Stimulated activated CD8-positive, alpha-beta memory T cell treated with anti-CD3 and anti-CD28 coated beads, Interleukin-4, amount 100 ng/mL, for 4 hours (primary cell): ENCODE data around the gene RABIF.

Source experiments
- DNase-seq, 2 donors: peaks; one replicate each; pipeline ENCODE4 v3.0.0-alpha.2; 2020; ENCODE audit warnings: low read depth in 2 of 2, low spot score in 1 of 2

Gene RABIF

GRCh38 chr1:202873026-202873425, 15.9 kb downstream of the RABIF start:
- DNase-seq: no peak

DNA sequence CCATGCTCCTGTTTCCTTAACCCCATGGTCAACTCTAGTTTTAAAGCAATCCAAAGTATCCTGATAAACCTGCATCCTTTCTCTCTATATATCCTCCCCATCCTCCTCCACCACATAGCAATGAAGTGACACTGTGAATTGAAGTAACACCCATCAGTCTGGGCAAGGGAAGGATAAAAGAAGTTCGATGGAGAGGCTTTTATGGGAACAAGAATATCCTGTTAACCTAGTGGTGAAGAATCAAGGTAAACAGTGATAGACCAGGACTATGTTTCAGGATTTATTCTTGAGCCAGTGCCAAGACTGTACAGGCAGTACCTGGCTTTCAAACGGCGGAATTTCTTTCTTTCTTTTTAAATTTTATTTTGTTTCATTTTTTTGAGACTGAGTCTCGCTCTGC, 17.6 kb downstream of the RABIF start:
- DNase-seq: no peak

DNA sequence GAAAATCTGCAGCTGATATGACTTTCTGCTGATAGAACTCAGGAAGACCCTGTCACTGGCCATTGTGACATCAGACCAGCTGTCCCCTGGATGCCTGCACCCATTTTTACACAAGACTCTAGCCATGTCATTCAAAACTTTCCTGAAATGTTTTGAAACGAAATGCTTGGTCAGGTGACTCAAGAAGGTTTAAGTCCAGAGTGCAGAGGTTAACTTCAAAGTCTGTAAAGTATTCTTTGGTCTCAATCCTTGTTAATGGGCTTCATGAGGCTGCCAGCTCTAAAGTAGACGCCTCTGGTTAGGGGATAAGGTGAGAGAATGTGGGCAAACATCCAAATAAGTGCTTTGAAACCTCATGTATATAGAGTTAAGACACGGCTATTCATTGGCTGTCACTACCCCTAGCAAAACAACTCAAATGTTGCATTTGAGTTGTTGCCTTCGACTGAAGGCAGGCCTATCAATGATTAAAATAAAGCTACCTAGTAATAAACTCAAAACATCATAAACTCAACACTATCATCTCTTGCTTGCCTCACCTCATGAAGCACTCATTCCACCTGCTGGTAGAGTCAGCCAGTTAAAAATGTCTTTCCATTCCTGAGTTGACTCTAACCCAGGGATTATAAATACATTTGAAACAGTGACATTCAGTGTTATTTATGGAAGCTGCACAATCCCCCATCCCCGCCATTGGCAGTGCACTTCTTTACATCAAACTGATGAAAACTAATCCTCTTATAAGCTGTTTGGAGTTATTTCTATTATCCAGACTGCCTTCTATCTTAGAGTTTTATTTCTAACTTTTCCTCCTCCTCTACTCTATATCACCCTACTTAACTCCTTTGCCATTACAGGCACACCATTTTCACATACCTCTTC, 26.0 kb downstream of the RABIF start:
- DNase-seq: no peak

DNA sequence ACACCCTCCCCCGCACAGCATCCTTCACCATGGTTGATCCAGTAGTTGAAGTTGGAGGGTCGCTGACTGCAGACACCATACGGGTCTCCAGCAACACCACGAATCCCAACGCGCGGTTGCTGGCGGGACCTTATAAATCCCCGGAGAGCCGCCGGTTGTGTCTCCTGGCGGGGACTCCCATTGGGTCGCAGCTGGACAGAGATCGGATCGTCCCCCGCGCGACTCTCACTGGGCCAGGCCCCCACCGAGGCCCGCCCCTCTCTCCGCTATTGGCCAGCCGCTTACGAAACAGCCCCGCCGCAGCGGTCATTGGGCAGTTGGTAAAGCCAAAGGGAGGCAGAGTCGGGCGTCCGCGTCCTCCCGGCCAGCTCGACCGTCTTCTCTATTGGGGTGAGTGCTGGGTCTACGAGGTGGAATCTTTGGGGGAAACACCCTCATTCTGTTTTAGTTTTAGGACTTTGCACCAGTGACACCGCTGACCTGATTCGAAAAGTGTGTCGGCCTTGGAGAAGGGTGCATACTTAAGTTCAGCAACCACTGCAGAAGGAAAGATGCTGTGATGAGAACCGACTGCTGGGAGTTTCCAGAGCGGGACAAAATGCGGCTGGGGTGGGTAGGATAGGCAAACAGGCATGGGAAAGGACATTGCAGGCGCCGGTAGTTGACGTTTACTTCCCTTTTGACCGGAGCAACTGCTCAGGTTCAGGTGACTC, 27.4 kb downstream of the RABIF start:
- DNase-seq: peak in 1 of 2 donors; percentile 12

DNA sequence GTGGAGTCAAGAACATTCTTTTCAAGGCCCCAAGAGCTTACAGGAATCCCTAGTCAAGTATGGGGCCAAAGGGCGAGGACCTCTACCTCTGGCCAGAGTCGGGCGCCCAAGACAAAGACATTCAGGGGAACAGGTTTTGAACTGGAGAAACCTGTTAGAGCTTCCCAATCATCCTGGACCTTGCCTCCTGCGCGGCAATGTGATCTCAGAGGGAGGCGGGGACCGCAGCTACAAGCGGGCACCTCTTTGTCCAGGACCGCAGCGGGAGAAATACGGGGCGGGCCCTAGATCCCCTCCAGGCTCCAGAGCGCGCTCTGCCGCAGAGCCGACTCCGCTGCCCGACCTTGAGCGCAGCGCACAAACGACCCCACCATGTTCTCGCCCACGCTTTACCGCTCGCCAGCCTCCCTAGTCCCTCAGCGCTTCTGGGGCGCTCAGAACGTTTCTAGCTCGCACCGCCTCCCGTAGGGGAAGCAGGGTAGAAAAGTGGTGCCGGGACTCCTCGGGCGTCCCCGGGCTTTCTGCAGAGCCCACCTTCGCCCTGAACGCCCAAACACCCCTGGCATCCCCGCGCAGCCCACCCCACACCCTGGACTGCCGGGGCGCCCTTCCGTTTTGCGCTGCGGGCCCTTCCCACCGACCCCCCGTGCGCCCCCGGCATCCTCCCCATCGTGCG, 28.1 kb downstream of the RABIF start:
- peak in 1 of 2 donors; percentile 15 for DNase-seq

- DNase-seq: no peak
These were observed 30.0 kb downstream of the RABIF start for GRCh38 chr1:202858789-202859414.

DNA sequence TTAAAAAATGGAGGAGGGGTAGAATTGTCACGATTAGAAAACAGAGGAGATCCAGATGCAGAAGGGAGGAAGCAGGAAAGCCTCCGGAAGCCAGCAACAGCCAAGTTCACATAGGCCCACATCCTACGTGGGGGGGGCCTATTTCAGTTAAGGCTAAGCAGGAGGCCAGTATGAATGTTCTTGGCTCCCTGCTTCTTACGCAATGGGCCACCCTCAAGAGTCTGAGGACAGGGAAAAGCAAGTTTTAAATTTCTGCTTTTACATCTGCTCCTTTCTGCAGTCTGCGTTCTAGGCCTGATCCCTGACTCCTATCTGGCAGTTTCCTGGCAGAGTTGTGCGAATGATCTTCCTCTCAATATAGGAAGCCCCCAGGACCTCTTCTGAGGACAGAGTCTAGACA, 30.6 kb downstream of the RABIF start:
- no peak for DNase-seq

- no peak for DNase-seq
These were observed 31.8 kb downstream of the RABIF start for GRCh38 chr1:202857136-202857610.

DNA sequence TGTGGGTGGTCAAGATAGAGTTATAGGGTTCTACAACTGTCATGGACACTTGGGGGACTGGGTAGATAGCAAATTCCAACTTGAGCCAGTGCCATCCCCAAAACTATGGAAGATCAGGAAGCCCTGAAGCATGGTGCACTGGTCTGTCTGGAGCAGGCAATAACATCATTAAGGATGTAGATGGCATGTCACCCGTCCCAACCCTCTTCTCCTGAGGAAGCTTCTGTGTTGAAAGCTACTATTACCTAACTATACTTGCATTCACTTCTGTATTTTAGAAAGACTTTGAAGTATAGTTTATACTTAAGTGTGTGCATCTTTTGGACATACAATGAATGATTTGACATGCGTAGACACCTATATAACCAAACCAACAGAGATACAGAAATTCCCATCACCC, 32.9 kb downstream of the RABIF start:
- no peak for DNase-seq

GRCh38 chr1:202854787-202855186, 34.2 kb downstream of the RABIF start:
- no peak for DNase-seq

GRCh38 chr1:202852163-202852904, 36.6 kb downstream of the RABIF start:
- no peak for DNase-seq

GRCh38 chr1:202850593-202851362, 38.2 kb downstream of the RABIF start:
- DNase-seq: no peak

GRCh38 chr1:202848191-202848542, 40.8 kb downstream of the RABIF start:
- no peak for DNase-seq

- no peak for DNase-seq
These were observed 44.0 kb downstream of the RABIF start for GRCh38 chr1:202844935-202845334.

DNA sequence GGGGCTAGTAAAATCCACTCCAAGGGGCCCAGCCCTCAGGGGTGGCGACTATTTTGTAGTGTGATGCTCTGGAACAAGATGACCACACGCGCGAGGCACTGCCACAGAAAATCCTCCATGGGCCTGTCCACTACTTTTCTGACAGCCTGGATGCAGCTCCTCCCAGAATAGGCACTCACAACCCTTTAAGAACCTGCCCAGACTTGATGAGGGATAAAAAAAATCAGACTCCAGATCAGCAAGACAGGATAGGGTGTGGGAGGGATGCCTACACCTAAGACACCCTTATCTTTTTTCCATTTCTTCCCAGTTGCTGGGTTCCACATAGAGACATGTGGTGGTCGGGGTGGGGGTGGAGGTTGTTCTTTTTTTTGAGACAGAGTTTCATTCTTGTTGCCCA, 44.7 kb downstream of the RABIF start:
- no peak for DNase-seq

DNA sequence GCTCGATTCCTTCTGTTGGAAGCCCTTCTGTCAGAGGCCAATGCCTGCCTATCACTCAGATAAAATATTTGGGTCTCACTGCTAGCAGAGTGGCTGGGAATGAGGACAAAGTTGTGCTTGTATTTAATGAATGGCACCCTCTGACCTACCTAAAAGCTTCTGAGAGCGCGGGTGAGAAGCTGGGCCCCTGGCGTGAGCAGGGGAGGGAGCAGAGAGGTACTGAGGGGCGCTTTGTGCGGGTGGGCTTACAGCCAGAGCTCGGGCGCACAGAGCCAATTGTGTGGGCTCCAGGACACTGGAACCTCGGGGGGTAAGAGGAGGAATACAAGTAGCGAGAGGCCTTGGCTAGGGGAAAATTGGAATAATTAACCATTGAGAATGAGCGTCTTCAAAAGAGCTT, 45.9 kb downstream of the RABIF start:
- DNase-seq: no peak

- DNase-seq: no peak
These were observed 51.1 kb downstream of the RABIF start for GRCh38 chr1:202837746-202838262.

- no peak for DNase-seq
These were observed 52.1 kb downstream of the RABIF start for GRCh38 chr1:202836623-202837403.

GRCh38 chr1:202835548-202836072, 53.3 kb downstream of the RABIF start:
- DNase-seq: no peak
